GM10266 (cell line): ENCODE results near the gene MISP.
A peak's percentile ranks its signal among the peaks of the same experiment; 100 is the strongest.

Source experiments
- DNase-seq: peaks from one replicate; pipeline ENCODE4 v3.0.0; 2012; ENCODE audit errors: extremely low spot score
- CTCF ChIP-seq: IDR thresholded peaks from 2 replicates; pipeline ENCODE4 v1.5.1; 2012; ENCODE audit warnings: mild to moderate bottlenecking, low read depth; ENCODE audit not compliant: control insufficient read depth, insufficient read depth; ENCODE audit errors: missing control alignments

Gene MISP

GRCh38 chr19:800360-801029 is 49.6 kb downstream of the MISP start:
- DNase-seq = no peak
- TF ChIP-seq CTCF = no peak

- no peak for TF ChIP-seq CTCF
- no peak for DNase-seq
Measured at GRCh38 chr19:801030-801860, 50.3 kb downstream of the MISP start.

GRCh38 chr19:801861-802497 is 51.1 kb downstream of the MISP start:
- no peak for TF ChIP-seq CTCF
- DNase-seq = peak; percentile 22

GRCh38 chr19:802498-803098 is 51.7 kb downstream of the MISP start:
- DNase-seq = peak; percentile 25
- TF ChIP-seq CTCF = no peak

- no peak for TF ChIP-seq CTCF
- DNase-seq = no peak
Measured at GRCh38 chr19:803099-803561, 52.2 kb downstream of the MISP start.

- DNase-seq = peak; percentile 50
- no peak for TF ChIP-seq CTCF
Measured at GRCh38 chr19:803686-804418, 52.9 kb downstream of the MISP start.
